Measurements from ENCODE around the gene TIGIT.

DNA sequence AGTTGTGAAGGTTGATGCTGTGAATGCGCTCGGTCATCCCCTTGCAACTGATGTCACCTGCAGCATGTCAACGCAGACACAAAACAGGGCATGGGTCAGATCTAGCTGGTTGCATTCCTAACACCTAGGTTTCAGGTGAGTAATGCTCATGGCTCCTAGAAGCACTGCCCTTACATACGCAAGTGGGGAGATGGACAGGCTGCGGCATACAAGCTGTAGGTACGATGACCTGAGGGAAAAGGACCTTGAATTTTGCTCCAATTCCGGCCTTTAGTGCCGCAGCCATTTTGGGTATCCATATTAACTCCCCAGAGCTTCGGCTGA is 58.0 kb downstream of the TIGIT start:
- TF ChIP-seq, protein P1, sequence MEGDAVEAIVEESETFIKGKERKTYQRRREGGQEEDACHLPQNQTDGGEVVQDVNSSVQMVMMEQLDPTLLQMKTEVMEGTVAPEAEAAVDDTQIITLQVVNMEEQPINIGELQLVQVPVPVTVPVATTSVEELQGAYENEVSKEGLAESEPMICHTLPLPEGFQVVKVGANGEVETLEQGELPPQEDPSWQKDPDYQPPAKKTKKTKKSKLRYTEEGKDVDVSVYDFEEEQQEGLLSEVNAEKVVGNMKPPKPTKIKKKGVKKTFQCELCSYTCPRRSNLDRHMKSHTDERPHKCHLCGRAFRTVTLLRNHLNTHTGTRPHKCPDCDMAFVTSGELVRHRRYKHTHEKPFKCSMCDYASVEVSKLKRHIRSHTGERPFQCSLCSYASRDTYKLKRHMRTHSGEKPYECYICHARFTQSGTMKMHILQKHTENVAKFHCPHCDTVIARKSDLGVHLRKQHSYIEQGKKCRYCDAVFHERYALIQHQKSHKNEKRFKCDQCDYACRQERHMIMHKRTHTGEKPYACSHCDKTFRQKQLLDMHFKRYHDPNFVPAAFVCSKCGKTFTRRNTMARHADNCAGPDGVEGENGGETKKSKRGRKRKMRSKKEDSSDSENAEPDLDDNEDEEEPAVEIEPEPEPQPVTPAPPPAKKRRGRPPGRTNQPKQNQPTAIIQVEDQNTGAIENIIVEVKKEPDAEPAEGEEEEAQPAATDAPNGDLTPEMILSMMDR (IDR thresholded peaks at IDR 0.05), result no peak
- TF ChIP-seq POLR2AphosphoS5 (IDR thresholded peaks at IDR 0.05) (no peak), POLR2A (IDR thresholded peaks at IDR 0.05) (no peak), EP300 (IDR thresholded peaks at IDR 0.05) (no peak)
